PC-9 (cell line): ENCODE results near the gene ZNF3. TPM values are rescaled to one million over a fixed set of nuclear protein-coding genes. Genes with fewer than 3 reads are reported as not detected.

Experiments used
- BruUV-seq: library from RNA; stranded (reverse); fragments of 400-500 nt; replicated peaks from 2 replicates; lab custom pipeline; 2021; lab: Mats Ljungman, UMichigan
- CTCF ChIA-PET: fragments of 300-600 bp; sonication (Branson Sonifier 250); formaldehyde crosslinking; loops from one replicate; lab custom pipeline; 2022; ENCODE audit warnings: antibody characterized with exemption; lab: Charles Lee
- POLR2A ChIA-PET: fragments of 300-600 bp; sonication (Branson Sonifier 250); formaldehyde crosslinking; loops from one replicate; lab custom pipeline; 2022; ENCODE audit warnings: antibody characterized with exemption; ENCODE audit not compliant: unreplicated experiment; lab: Charles Lee
- DNase-seq, 2 experiments: peaks; one replicate each; pipeline versions ENCODE4 v3.0.0 to v3.0.0-alpha.2; 2015 to 2022; ENCODE audit warnings: mixed read lengths in 1 of 2
- H2AFZ ChIP-seq: fragments of 200-600 bp; sonication (generic); 2 replicates; pipeline ENCODE4 v1.8.1; 2017; ENCODE audit warnings: antibody characterized with exemption
- H3F3A ChIP-seq: fragments of 200-600 bp; sonication (generic); 2 replicates; pipeline ENCODE4 v1.8.1; 2017; ENCODE audit warnings: antibody characterized with exemption, mild to moderate bottlenecking, low read depth; ENCODE audit not compliant: insufficient read depth
- H3K27ac ChIP-seq: fragments of 200-600 bp; sonication (generic); 2 replicates; pipeline ENCODE4 v1.6.1; 2016; ENCODE audit warnings: mixed run types
- H3K27me3 ChIP-seq: fragments of 200-600 bp; sonication (generic); 2 replicates; pipeline ENCODE4 v1.6.1; 2016; ENCODE audit warnings: low read depth, mixed run types; ENCODE audit not compliant: insufficient read depth
- H3K36me3 ChIP-seq: fragments of 200-600 bp; sonication (generic); 2 replicates; pipeline ENCODE4 v1.6.1; 2016; ENCODE audit warnings: low read depth, mixed run types
- H3K4me1 ChIP-seq: fragments of 200-600 bp; sonication (generic); replicated peaks from 2 replicates; pipeline ENCODE4 v1.6.1; 2016; ENCODE audit warnings: mixed run types; ENCODE audit not compliant: insufficient read depth
- H3K4me2 ChIP-seq: fragments of 200-600 bp; sonication (generic); 2 replicates; pipeline ENCODE4 v1.6.1; 2017; ENCODE audit warnings: mixed run types
- H3K4me3 ChIP-seq: fragments of 200-600 bp; sonication (generic); 2 replicates; pipeline ENCODE4 v1.6.1; 2016; ENCODE audit warnings: mixed run types
- H3K79me2 ChIP-seq: fragments of 200-600 bp; sonication (generic); 2 replicates; pipeline ENCODE4 v1.6.1; 2017; ENCODE audit warnings: low read depth, mixed run types
- H3K9me2 ChIP-seq: fragments of 200-600 bp; sonication (generic); 2 replicates; pipeline ENCODE4 v1.8.1; 2017; ENCODE audit warnings: mild to moderate bottlenecking; ENCODE audit not compliant: insufficient read depth
- H3K9me3 ChIP-seq: fragments of 200-600 bp; sonication (generic); 2 replicates; pipeline ENCODE4 v1.8.1; 2016; ENCODE audit warnings: low read depth; ENCODE audit not compliant: insufficient read depth
- H4K20me1 ChIP-seq: fragments of 200-600 bp; sonication (generic); 2 replicates; pipeline ENCODE4 v1.8.1; 2017; ENCODE audit not compliant: insufficient read depth
- EZH2 ChIP-seq: fragments of 200-600 bp; sonication (generic); IDR thresholded peaks from 2 replicates; pipeline ENCODE4 v1.8.0; 2017; ENCODE audit warnings: antibody characterized with exemption, low read depth
- intact Hi-C: fragments of 100-400 bp; cut with micrococcal nuclease; formaldehyde crosslinking; loops from one replicate; pipeline ENCODE4 v1.10.0; 2022; ENCODE audit not compliant: unreplicated experiment
- total RNA-seq: library from RNA; stranded (reverse); gene quantifications from 2 replicates; pipeline ENCODE4 v1.2.3, GENCODE V29; 2021
- TF ChIP-seq, protein P1 (sequence below): fragments of 200-600 bp; sonication (generic); conservative IDR thresholded peaks from 2 replicates; pipeline ENCODE4 v1.6.1; 2017; ENCODE audit warnings: mixed run types, antibody characterized with exemption, mild to moderate bottlenecking, moderate library complexity

Gene ZNF3
- total RNA-seq, 1 experiment from 2014 or later, result 39.0 TPM

- CTCF ChIA-PET, result no interaction called here
- no peak overlapping the region for H3K4me2 ChIP-seq
- no TSS peak for BruUV-seq
- H2AFZ ChIP-seq, result no peak overlapping the region
- H3K9me3 ChIP-seq, result no peaks in the 10 kb centered on the region
- no peaks in the 10 kb centered on the region for H3F3A ChIP-seq
- no peaks in the 10 kb centered on the region for H3K79me2 ChIP-seq
- H3K4me1 ChIP-seq, result no peaks in the 10 kb centered on the region
- intact Hi-C loops, result no loop called here
- H3K27ac ChIP-seq, result no peak overlapping the region
- POLR2A ChIA-PET, result no interaction called here
- H3K27me3 ChIP-seq, result no peaks in the 10 kb centered on the region
- H3K4me3 ChIP-seq, result no peak overlapping the region
- TF ChIP-seq, protein P1, sequence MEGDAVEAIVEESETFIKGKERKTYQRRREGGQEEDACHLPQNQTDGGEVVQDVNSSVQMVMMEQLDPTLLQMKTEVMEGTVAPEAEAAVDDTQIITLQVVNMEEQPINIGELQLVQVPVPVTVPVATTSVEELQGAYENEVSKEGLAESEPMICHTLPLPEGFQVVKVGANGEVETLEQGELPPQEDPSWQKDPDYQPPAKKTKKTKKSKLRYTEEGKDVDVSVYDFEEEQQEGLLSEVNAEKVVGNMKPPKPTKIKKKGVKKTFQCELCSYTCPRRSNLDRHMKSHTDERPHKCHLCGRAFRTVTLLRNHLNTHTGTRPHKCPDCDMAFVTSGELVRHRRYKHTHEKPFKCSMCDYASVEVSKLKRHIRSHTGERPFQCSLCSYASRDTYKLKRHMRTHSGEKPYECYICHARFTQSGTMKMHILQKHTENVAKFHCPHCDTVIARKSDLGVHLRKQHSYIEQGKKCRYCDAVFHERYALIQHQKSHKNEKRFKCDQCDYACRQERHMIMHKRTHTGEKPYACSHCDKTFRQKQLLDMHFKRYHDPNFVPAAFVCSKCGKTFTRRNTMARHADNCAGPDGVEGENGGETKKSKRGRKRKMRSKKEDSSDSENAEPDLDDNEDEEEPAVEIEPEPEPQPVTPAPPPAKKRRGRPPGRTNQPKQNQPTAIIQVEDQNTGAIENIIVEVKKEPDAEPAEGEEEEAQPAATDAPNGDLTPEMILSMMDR, result no peak
- no peak for TF ChIP-seq EZH2
- no peaks in the 10 kb centered on the region; the same call in 1 of the 2 replicates for H4K20me1 ChIP-seq
- H3K36me3 ChIP-seq, result peaks cover 51% of the 10 kb centered on the region
- no peaks in the 10 kb centered on the region for H3K9me2 ChIP-seq
- no peak for DNase-seq
Observed at GRCh38 chr7:100033526-100033925, 48.0 kb downstream of the ZNF3 start.

DNA sequence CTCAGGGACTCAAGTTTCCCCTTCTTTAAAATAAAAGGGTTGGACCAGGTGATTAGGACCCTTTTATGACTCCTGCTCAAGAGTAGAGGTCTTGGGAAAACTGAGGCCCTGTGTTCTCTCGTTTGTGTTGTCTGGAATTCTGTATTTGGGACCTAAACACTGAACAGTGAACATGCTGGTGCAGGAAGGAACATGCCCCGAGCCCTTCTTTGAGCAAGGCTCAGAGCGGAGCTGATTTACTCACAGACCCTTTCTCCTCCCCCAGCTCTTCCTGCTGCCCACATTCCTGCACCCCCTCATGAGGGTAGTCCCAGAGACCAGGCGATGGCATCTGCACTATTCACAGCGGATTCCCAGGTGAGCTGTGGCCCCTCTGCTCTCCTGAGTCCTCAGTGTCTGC is 51.9 kb downstream of the ZNF3 start:
- Histone ChIP-seq H3K4me1 (peaks cover 8% of the 10 kb centered on the region; the same call in 1 of the 2 replicates), H3K9me2 (no peaks in the 10 kb centered on the region), H3F3A (peaks cover 15% of the 10 kb centered on the region), H3K27me3 (no peaks in the 10 kb centered on the region), H3K9me3 (no peaks in the 10 kb centered on the region), H3K4me2 (no peak overlapping the region), H4K20me1 (0 out of 2 replicates have a peak, but pooled peaks cover 4% of the 10 kb centered on the region), H2AFZ (no peak overlapping the region), H3K36me3 (peaks cover 38% of the 10 kb centered on the region), H3K27ac (no peak overlapping the region), H3K79me2 (no peaks in the 10 kb centered on the region), H3K4me3 (no peak overlapping the region)
- BruUV-seq, result no TSS peak
- CTCF ChIA-PET, result no interaction called here
- intact Hi-C loops, result no loop called here
- no peak for DNase-seq
- POLR2A ChIA-PET, result interaction anchor here (0.6 kb wide), 1 partner anchor 53 kb away, joined by 7 read pairs; no protein-coding TSS in a partner anchor
- no peak for TF ChIP-seq EZH2
- TF ChIP-seq, protein P1, result no peak

DNA sequence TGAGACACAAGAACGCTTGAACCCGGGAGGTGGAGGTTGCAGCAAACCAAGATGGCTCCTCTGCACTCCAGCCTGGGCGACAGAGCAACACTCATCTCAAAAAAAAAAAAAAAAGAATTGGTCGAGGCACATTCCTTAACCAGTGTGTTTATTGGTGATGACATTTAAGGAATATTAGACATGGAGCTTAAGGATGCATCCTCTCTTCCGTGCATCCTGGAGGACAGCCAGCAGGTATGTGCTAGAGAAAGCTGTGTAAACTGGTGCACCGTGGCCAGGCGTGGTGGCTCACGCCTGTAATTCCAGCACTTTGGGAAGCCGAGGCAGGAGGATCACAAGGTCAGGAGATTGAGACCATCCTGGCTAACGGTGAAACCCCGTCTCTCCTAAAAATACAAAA is 54.3 kb downstream of the ZNF3 start:
- Histone ChIP-seq H3K9me2 (no peaks in the 10 kb centered on the region), H3K79me2 (no peaks in the 10 kb centered on the region), H3K27ac (no peak overlapping the region), H3F3A (peaks cover 30% of the 10 kb centered on the region), H3K27me3 (no peaks in the 10 kb centered on the region), H3K4me3 (no peak overlapping the region), H3K4me2 (no peak overlapping the region), H3K9me3 (no peaks in the 10 kb centered on the region), H3K4me1 (peaks cover 19% of the 10 kb centered on the region), H3K36me3 (peaks cover 34% of the 10 kb centered on the region), H2AFZ (no peak overlapping the region), H4K20me1 (peaks cover 20% of the 10 kb centered on the region)
- ChIA-PET POLR2A (no interaction called here), CTCF (interaction anchor here (0.7 kb wide), 2 partner anchors 71 to 107 kb away, joined by 10 to 11 read pairs; no protein-coding TSS in a partner anchor)
- DNase-seq, result no peak
- TF ChIP-seq EZH2, result no peak
- TF ChIP-seq, protein P1, result no peak
- no TSS peak for BruUV-seq
- intact Hi-C loops, result no loop called here
